Ovary (tissue), 10 donors: ENCODE data around the gene ARHGEF28. TPM values are rescaled to one million over a fixed set of nuclear protein-coding genes. Genes with fewer than 3 reads are reported as not detected.

ENCODE experiments used
- DNase-seq, 5 donors: peaks; one replicate each; pipeline ENCODE4 v3.0.0-alpha.2; 2019 to 2020
- H3K27ac ChIP-seq, 2 donors: fragments of 200-600 bp; one replicate each; pipeline versions ENCODE4 v1.5.1 to v1.8.0; 2019 to 2022
- H3K27me3 ChIP-seq: fragments of 200-600 bp; one replicate; pipeline ENCODE4 v1.8.0; 2022
- H3K36me3 ChIP-seq: fragments of 200-600 bp; sonication (generic); one replicate; pipeline ENCODE4 v1.5.1; 2019
- H3K4me1 ChIP-seq: one replicate; pipeline ENCODE4 v1.8.1; 2013; ENCODE audit warnings: mild to moderate bottlenecking, moderate library complexity; ENCODE audit not compliant: insufficient read depth
- H3K4me3 ChIP-seq: fragments of 200-600 bp; sonication (generic); one replicate; pipeline ENCODE4 v1.5.1; 2017
- H3K9me3 ChIP-seq, 2 donors: fragments of 200-600 bp in 1 of 2; sonication (generic) in 1 of 2; one replicate each; pipeline versions ENCODE4 v1.5.1 to v1.8.1; 2013 to 2019; ENCODE audit warnings: mild to moderate bottlenecking in 1 of 2, moderate library complexity in 1 of 2
- CTCF ChIP-seq, 3 donors: fragments of 450-650 bp in 2 of 3; fragments of 200-600 bp in 1 of 3; IDR thresholded peaks; one replicate each; pipeline versions ENCODE4 v1.5.1 to v1.8.0; 2016 to 2022; ENCODE audit warnings: antibody characterized with exemption in 3 of 3, mild to moderate bottlenecking in 1 of 3
- EP300 ChIP-seq: sonication (generic); formaldehyde crosslinking; IDR thresholded peaks from one replicate; pipeline ENCODE4 v1.6.1; 2017; ENCODE audit warnings: antibody characterized with exemption
- POLR2A ChIP-seq: fragments of 450-650 bp; IDR thresholded peaks from one replicate; pipeline ENCODE4 v1.6.1; 2017; ENCODE audit warnings: antibody characterized with exemption, mild to moderate bottlenecking, moderate library complexity
- WGBS, 3 donors: extraction: QIAGEN DNeasy Blood & Tissue Kit in 1 of 3; methylation state at CpG; one replicate each; pipeline versions ENCODE4 v1.1.5 to v1.1.7; 2013 to 2017; 5-methylcytosine and 5-hydroxymethylcytosine counted together
- intact Hi-C, 4 donors: fragments of 100-400 bp; cut with DNase I; formaldehyde crosslinking; loops; one replicate each; pipeline versions ENCODE4 v1.11.0 to v1.15.1; 2022 to 2023
- long read RNA-seq, 3 donors: library from polyadenylated mRNA in 2 of 3; unstranded in 2 of 3; transcript quantifications; one replicate each; pipeline ENCODE4 v2.0.0 and lab custom pipeline, GENCODE V29; 2021 to 2026
- polyA plus RNA-seq, 2 donors: library from polyadenylated mRNA; stranded (reverse); fragments of 200-250 nt in 1 of 2; fragments of 350-450 nt in 1 of 2; fragmentation: Illumina TruSeq in 1 of 2; extraction: RNeasy Lipid Tissue Mini Kit (QIAGEN cat#74804) in 1 of 2; gene quantifications; one replicate each; pipeline ENCODE4 v1.2.3, GENCODE V29; 2013 to 2014
- total RNA-seq, 7 donors: library from RNA; depleted of rRNA in 2 of 7; stranded (reverse); fragments of >200 nt in 2 of 7; fragmentation: NEBNext Ultra II Directional in 3 of 7; extraction: Animal tissue kit (Norgen Biotek cat#: 25700) in 3 of 7; gene quantifications; one replicate each; pipeline versions ENCODE4 v1.1.0 to v1.2.4, GENCODE V29; 2016 to 2023
- donor health status: DM: no; HTN: no; CAD: no; lungs with moderate emphysema.
- donor health status: DM: no; HTN: no; CAD: no.
- donor health status: Bipolar disorder and iron deficiency.
- donor health status: DM: yes; HTN: yes; CAD: no.
- donor health status: DM: no; HTN: no; CAD: no.
- donor health status: DM: yes; HTN: yes; CAD: no.

ARHGEF28 gene, protein sequence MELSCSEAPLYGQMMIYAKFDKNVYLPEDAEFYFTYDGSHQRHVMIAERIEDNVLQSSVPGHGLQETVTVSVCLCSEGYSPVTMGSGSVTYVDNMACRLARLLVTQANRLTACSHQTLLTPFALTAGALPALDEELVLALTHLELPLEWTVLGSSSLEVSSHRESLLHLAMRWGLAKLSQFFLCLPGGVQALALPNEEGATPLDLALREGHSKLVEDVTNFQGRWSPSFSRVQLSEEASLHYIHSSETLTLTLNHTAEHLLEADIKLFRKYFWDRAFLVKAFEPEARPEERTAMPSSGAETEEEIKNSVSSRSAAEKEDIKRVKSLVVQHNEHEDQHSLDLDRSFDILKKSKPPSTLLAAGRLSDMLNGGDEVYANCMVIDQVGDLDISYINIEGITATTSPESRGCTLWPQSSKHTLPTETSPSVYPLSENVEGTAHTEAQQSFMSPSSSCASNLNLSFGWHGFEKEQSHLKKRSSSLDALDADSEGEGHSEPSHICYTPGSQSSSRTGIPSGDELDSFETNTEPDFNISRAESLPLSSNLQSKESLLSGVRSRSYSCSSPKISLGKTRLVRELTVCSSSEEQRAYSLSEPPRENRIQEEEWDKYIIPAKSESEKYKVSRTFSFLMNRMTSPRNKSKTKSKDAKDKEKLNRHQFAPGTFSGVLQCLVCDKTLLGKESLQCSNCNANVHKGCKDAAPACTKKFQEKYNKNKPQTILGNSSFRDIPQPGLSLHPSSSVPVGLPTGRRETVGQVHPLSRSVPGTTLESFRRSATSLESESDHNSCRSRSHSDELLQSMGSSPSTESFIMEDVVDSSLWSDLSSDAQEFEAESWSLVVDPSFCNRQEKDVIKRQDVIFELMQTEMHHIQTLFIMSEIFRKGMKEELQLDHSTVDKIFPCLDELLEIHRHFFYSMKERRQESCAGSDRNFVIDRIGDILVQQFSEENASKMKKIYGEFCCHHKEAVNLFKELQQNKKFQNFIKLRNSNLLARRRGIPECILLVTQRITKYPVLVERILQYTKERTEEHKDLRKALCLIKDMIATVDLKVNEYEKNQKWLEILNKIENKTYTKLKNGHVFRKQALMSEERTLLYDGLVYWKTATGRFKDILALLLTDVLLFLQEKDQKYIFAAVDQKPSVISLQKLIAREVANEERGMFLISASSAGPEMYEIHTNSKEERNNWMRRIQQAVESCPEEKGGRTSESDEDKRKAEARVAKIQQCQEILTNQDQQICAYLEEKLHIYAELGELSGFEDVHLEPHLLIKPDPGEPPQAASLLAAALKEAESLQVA (N-terminal part only)
- total RNA-seq (10 to 100 TPM; 29.4 to 75.6 (median 36.6) TPM), polyA plus RNA-seq (10 to 100 TPM; 21.5 to 34.0 TPM)
- long read RNA-seq, donor 1, partial matches to known transcripts = 30 of 42 reads
- long read RNA-seq, donor 1, other reads (novel, unspliced or antisense) = 12 of 42 reads
- long read RNA-seq, donor 2, full-length matches to known transcripts = 1 of 1 reads
- long read RNA-seq, donor 2, partial matches to known transcripts = 0 of 1 reads
- long read RNA-seq, donor 2, other reads (novel, unspliced or antisense) = 0 of 1 reads
- long read RNA-seq, donor 3, full-length matches to known transcripts = 10 of 42 reads
- long read RNA-seq, donor 3, partial matches to known transcripts = 10 of 42 reads
- long read RNA-seq, donor 3, other reads (novel, unspliced or antisense) = 22 of 42 reads

- no peaks in the 10 kb centered on the region for H3K36me3 ChIP-seq
- no peaks in the 10 kb centered on the region for H3K9me3 ChIP-seq
- intact Hi-C loops = loop anchor here in 1 of 4 donors (10.0 kb wide), 1 partner anchor 69 kb away; no protein-coding TSS in a partner anchor
- peaks cover 3% of the 10 kb centered on the region for H3K4me1 ChIP-seq
- no peak for TF ChIP-seq EP300
- no peak for TF ChIP-seq CTCF (IDR thresholded peaks at IDR 0.05)
- no peak for TF ChIP-seq POLR2A
- H3K4me3 ChIP-seq = peak within 1 kb of the TSS; percentile 64
- 1 to 2% (median 1%) methylated on average over 36 to 91 of the region's 92 CpGs for WGBS, 3 donors
- peak; percentile 58 to 78 (median 76) for DNase-seq
- peak within 1 kb of the TSS; percentile 64 to 82 for H3K27ac ChIP-seq
- H3K27me3 ChIP-seq = no peaks in the 10 kb centered on the region
Observed at GRCh38 chr5:73625944-73626811, at the start of gene ARHGEF28. Gene ARHGEF28, plus strand, starts transcription at chr5:73626196. Its CDS starts 58,656 bp downstream, at chr5:73684852.

GRCh38 chr5:73582285-73583145 lies 43.5 kb upstream of the ARHGEF28 start:
- H3K36me3 ChIP-seq = no peaks in the 10 kb centered on the region
- no peaks in the 10 kb centered on the region for H3K4me1 ChIP-seq
- DNase-seq = no peak
- TF ChIP-seq POLR2A (no peak), CTCF (IDR thresholded peaks at IDR 0.05) (no peak), EP300 (no peak)
- no peak overlapping the region for H3K4me3 ChIP-seq
- WGBS, 3 donors = 64 to 94% (median 65%) methylated on average over 3 of the region's 3 CpGs
- no peaks in the 10 kb centered on the region for H3K27me3 ChIP-seq
- H3K27ac ChIP-seq = no peak overlapping the region
- no peaks in the 10 kb centered on the region for H3K9me3 ChIP-seq
- intact Hi-C loops = no loop called here

- DNase-seq = no peak
- H3K27me3 ChIP-seq = no peaks in the 10 kb centered on the region
- 39 to 59% (median 44%) methylated on average over 1 of the region's 1 CpG for WGBS, 3 donors
- intact Hi-C loops = loop anchor here in 1 of 4 donors (5.0 kb wide), 1 partner anchor 204 kb away; no protein-coding TSS in a partner anchor
- no peak overlapping the region for H3K27ac ChIP-seq
- no peaks in the 10 kb centered on the region for H3K36me3 ChIP-seq
- peaks cover 3% of the 10 kb centered on the region for H3K4me1 ChIP-seq
- no peak overlapping the region for H3K4me3 ChIP-seq
- TF ChIP-seq EP300 (no peak), CTCF (IDR thresholded peaks at IDR 0.05) (no peak), POLR2A (no peak)
- no peaks in the 10 kb centered on the region for H3K9me3 ChIP-seq
Observed at GRCh38 chr5:73587923-73588322, 38.1 kb upstream of the ARHGEF28 start.
